Thyroid gland (tissue), 4 donors: Measurements from ENCODE around the gene KCTD17.
A peak's percentile ranks its signal among the peaks of the same experiment; 100 is the strongest.

Experiments
- CTCF ChIP-seq, 6 experiments: fragments of 200-600 bp in 3 of 6; fragments of 450-650 bp in 3 of 6; sonication (generic) in 3 of 6; IDR thresholded peaks; one replicate each; pipeline ENCODE4 v1.5.1; 2016 to 2019; ENCODE audit warnings: antibody characterized with exemption in 6 of 6, mild to moderate bottlenecking in 2 of 6, inconsistent platforms in 1 of 6, moderate library complexity in 1 of 6
- POLR2A ChIP-seq, 2 donors: fragments of 450-650 bp; IDR thresholded peaks; one replicate each; pipeline ENCODE4 v1.6.1; 2017; ENCODE audit warnings: antibody characterized with exemption in 2 of 2, mild to moderate bottlenecking in 2 of 2, moderate library complexity in 1 of 2

- TF ChIP-seq CTCF (IDR thresholded peaks at IDR 0.05) (peak in 2 of 6 experiments; percentile 14 to 42), POLR2A (IDR thresholded peaks at IDR 0.05) (no peak)
Observed at GRCh38 chr22:37045958-37046357, 5.6 kb upstream of the KCTD17 start.
